SKM-1 treated with dmso at 0.1 percent for 144 hours (cell line): Measurements from ENCODE around the gene GATA2.

Source experiments
- DNase-seq: peaks from one replicate; lab custom pipeline; 2025; ENCODE audit not compliant: unreplicated experiment; lab: John Stamatoyannopoulos, UW

GATA2 gene

GRCh38 chr3:128457937-128458336 is 35.1 kb downstream of the GATA2 start:
- DNase-seq: no peak

- no peak for DNase-seq
Observed at GRCh38 chr3:128456776-128457715, 36.0 kb downstream of the GATA2 start.

- DNase-seq: no peak
Observed at GRCh38 chr3:128455786-128456748, 36.9 kb downstream of the GATA2 start.

GRCh38 chr3:128455116-128455515 is 37.9 kb downstream of the GATA2 start:
- DNase-seq: no peak

GRCh38 chr3:128454310-128454618 is 38.7 kb downstream of the GATA2 start:
- DNase-seq: no peak

GRCh38 chr3:128453501-128454309 is 39.3 kb downstream of the GATA2 start:
- no peak for DNase-seq

- no peak for DNase-seq
Observed at GRCh38 chr3:128452678-128453275, 40.2 kb downstream of the GATA2 start.

GRCh38 chr3:128452120-128452519 is 40.9 kb downstream of the GATA2 start:
- no peak for DNase-seq

- no peak for DNase-seq
Observed at GRCh38 chr3:128449111-128449638, 43.8 kb downstream of the GATA2 start.

GRCh38 chr3:128448491-128448890 is 44.5 kb downstream of the GATA2 start:
- DNase-seq: no peak

GRCh38 chr3:128447561-128448013 is 45.4 kb downstream of the GATA2 start:
- DNase-seq: no peak

- DNase-seq: no peak
Observed at GRCh38 chr3:128446821-128447220, 46.2 kb downstream of the GATA2 start.

- DNase-seq: no peak
Observed at GRCh38 chr3:128445357-128445756, 47.6 kb downstream of the GATA2 start.

GRCh38 chr3:128443771-128444170 is 49.2 kb downstream of the GATA2 start:
- no peak for DNase-seq

- DNase-seq: no peak
Observed at GRCh38 chr3:128442949-128443348, 50.1 kb downstream of the GATA2 start.

- DNase-seq: no peak
Observed at GRCh38 chr3:128442070-128442469, 50.9 kb downstream of the GATA2 start.

GRCh38 chr3:128439226-128439625 is 53.8 kb downstream of the GATA2 start:
- DNase-seq: no peak

- no peak for DNase-seq
Observed at GRCh38 chr3:128438488-128439072, 54.4 kb downstream of the GATA2 start.

GRCh38 chr3:128436214-128436613 is 56.8 kb downstream of the GATA2 start:
- DNase-seq: no peak

GRCh38 chr3:128435561-128435960 is 57.4 kb downstream of the GATA2 start:
- no peak for DNase-seq
